HepG2 (cell line): ENCODE data around the gene CCDC18. TPM values are rescaled to one million over a fixed set of nuclear protein-coding genes. Genes with fewer than 3 reads are reported as not detected.

Experiments
- ATAC-seq: fragments of 200-7000 bp; cut with Tn5 transposase; 3 replicates; pipeline ENCODE4 v1.9.1; 2020; ENCODE audit warnings: mild to moderate bottlenecking, moderate library complexity
- BruUV-seq: library from RNA; stranded (reverse); fragments of 400-500 nt; replicated peaks from 2 replicates; lab custom pipeline; 2021; lab: Mats Ljungman, UMichigan
- CTCF ChIA-PET: fragments of 300-600 bp; formaldehyde crosslinking; extraction: SDS; loops from one replicate; lab custom pipeline; 2021; ENCODE audit warnings: low total read pairs, inconsistent platforms, low intra/inter-chr PET ratio; lab: Yijun Ruan, JAX
- POLR2A ChIA-PET: fragments of 350-600 bp; sonication (Branson Sonifier 250); formaldehyde crosslinking; loops from one replicate; lab custom pipeline; 2020; ENCODE audit warnings: antibody characterized with exemption, inconsistent platforms; lab: Yijun Ruan, JAX
- DNase-seq: peaks from one replicate; pipeline ENCODE4 v3.0.0-alpha.2; 2015; ENCODE audit warnings: low spot score
- FAIRE-seq: peaks from 3 replicates; lab custom pipeline; 2011; peaks lifted over from hg19 to GRCh38; lab: Jason Lieb, UNC
- H2AFZ ChIP-seq: one replicate; pipeline ENCODE4 v1.6.1; 2011; ENCODE audit warnings: low read length, inconsistent platforms
- H3K27ac ChIP-seq: fragments of 300-600 bp; 3 replicates; pipeline ENCODE4 v1.8.0; 2011; ENCODE audit warnings: mixed run types, mild to moderate bottlenecking, mixed read lengths, low read length, inconsistent platforms; ENCODE audit not compliant: insufficient read depth; ENCODE audit errors: extremely low read length
- H3K27me3 ChIP-seq, 2 experiments: fragments of 200-600 bp in 1 of 2; 2 replicates in 1 of 2; 3 replicates in 1 of 2; pipeline versions ENCODE4 v1.6.0 to v1.8.0; 2011; ENCODE audit warnings: low read length in 2 of 2, mild to moderate bottlenecking in 2 of 2, moderate library complexity in 2 of 2, inconsistent platforms in 1 of 2; ENCODE audit not compliant: insufficient read depth in 2 of 2, control insufficient read depth in 1 of 2
- H3K36me3 ChIP-seq, 2 experiments: fragments of 200-600 bp in 1 of 2; replicated peaks in 1 of 2; 2 replicates in 1 of 2; 3 replicates in 1 of 2; pipeline versions ENCODE4 v1.5.1 to v1.8.0; 2011; ENCODE audit warnings: low read length in 2 of 2, inconsistent platforms in 1 of 2; ENCODE audit not compliant: insufficient read depth in 2 of 2, control insufficient read depth in 1 of 2
- H3K4me1 ChIP-seq: 2 replicates; pipeline ENCODE4 v1.5.1; 2012; ENCODE audit warnings: low read length, inconsistent platforms; ENCODE audit not compliant: insufficient read depth
- H3K4me2 ChIP-seq: 2 replicates; pipeline ENCODE4 v1.6.0; 2011; ENCODE audit warnings: low read depth, low read length, inconsistent platforms
- H3K4me3 ChIP-seq, 3 experiments: fragments of 200-600 bp in 1 of 3; sonication (generic), shearing (Covaris generic) in 1 of 3; replicated peaks in 1 of 3; 2 replicates each; pipeline ENCODE4 v1.5.1; 2011 to 2016; ENCODE audit warnings: low read length in 3 of 3, inconsistent platforms in 2 of 3, low read depth in 2 of 3, mild to moderate bottlenecking in 2 of 3, control low read depth in 1 of 3, mixed read lengths in 1 of 3; ENCODE audit not compliant: insufficient read depth in 1 of 3
- H3K79me2 ChIP-seq: one replicate; pipeline ENCODE4 v1.6.1; 2011; ENCODE audit warnings: low read length, inconsistent platforms; ENCODE audit not compliant: insufficient read depth
- H3K9ac ChIP-seq: 2 replicates; pipeline ENCODE4 v1.6.0; 2011; ENCODE audit warnings: mild to moderate bottlenecking, low read depth, low read length, inconsistent platforms; ENCODE audit not compliant: insufficient read depth
- H3K9me3 ChIP-seq: 2 replicates; pipeline ENCODE4 v1.5.1; 2012; ENCODE audit warnings: mild to moderate bottlenecking, low read length
- H4K20me1 ChIP-seq: 2 replicates; pipeline ENCODE4 v1.6.0; 2011; ENCODE audit warnings: inconsistent platforms, mild to moderate bottlenecking, low read length, moderate library complexity; ENCODE audit not compliant: insufficient read depth
- ARNTL ChIP-seq: sonication (generic); formaldehyde crosslinking; IDR thresholded peaks from 2 replicates; pipeline ENCODE4 v1.4.0; 2020; ENCODE audit warnings: mild to moderate bottlenecking, missing genetic modification reagents
- FOSL2 ChIP-seq: sonication (generic); formaldehyde crosslinking; IDR thresholded peaks from 2 replicates; pipeline ENCODE4 v1.4.0; 2020; ENCODE audit warnings: missing genetic modification reagents
- HOXA5 ChIP-seq: sonication (generic); formaldehyde crosslinking; IDR thresholded peaks from 2 replicates; pipeline ENCODE4 v1.4.0; 2020; ENCODE audit warnings: missing genetic modification reagents
- KLF6 ChIP-seq: IDR thresholded peaks from 2 replicates; pipeline ENCODE4 v1.8.0; 2016; ENCODE audit warnings: missing biosample characterization, missing genetic modification reagents
- MAZ ChIP-seq, 2 experiments: sonication (generic) in 1 of 2; formaldehyde crosslinking in 1 of 2; IDR thresholded peaks; 2 replicates each; pipeline versions ENCODE4 v1.5.0 to v1.6.1; 2012 to 2020; ENCODE audit warnings: low read depth in 2 of 2, mild to moderate bottlenecking in 2 of 2, borderline replicate concordance in 1 of 2, improper control_type of control experiment in 1 of 2, low read length in 1 of 2, missing genetic modification reagents in 1 of 2, moderate library complexity in 1 of 2
- MTA1 ChIP-seq: sonication (generic); formaldehyde crosslinking; IDR thresholded peaks from 2 replicates; pipeline ENCODE4 v1.4.0; 2020; ENCODE audit warnings: missing genetic modification reagents, mild to moderate bottlenecking, borderline replicate concordance
- MXI1 ChIP-seq: IDR thresholded peaks from 3 replicates; pipeline ENCODE4 v1.6.1; 2012; ENCODE audit warnings: low read depth, low read length, inconsistent platforms, borderline replicate concordance
- PATZ1 ChIP-seq: sonication (generic); formaldehyde crosslinking; IDR thresholded peaks from 2 replicates; pipeline ENCODE4 v1.4.0; 2020; ENCODE audit warnings: missing genetic modification reagents
- RARA ChIP-seq: IDR thresholded peaks from 2 replicates; pipeline ENCODE4 v1.6.1; 2016; ENCODE audit warnings: missing genetic modification reagents, missing compliant biosample characterization
- RXRA ChIP-seq: sonication (generic); formaldehyde crosslinking; IDR thresholded peaks from 2 replicates; pipeline ENCODE4 v1.5.1; 2020; ENCODE audit warnings: missing genetic modification reagents
- SAP130 ChIP-seq: IDR thresholded peaks from 2 replicates; pipeline ENCODE4 v1.6.1; 2016; ENCODE audit warnings: low read depth
- SOX5 ChIP-seq: IDR thresholded peaks from 2 replicates; pipeline ENCODE4 v1.6.1; 2016; ENCODE audit warnings: borderline replicate concordance
- SOX6 ChIP-seq, 2 experiments: fragments of 450-650 bp in 1 of 2; sonication (generic) in 1 of 2; formaldehyde crosslinking in 1 of 2; IDR thresholded peaks; 2 replicates each; pipeline versions ENCODE4 v1.4.0 to v1.6.1; 2017 to 2020; ENCODE audit warnings: antibody characterized with exemption in 1 of 2, mild to moderate bottlenecking in 1 of 2, missing genetic modification reagents in 1 of 2
- TGIF2 ChIP-seq: IDR thresholded peaks from 2 replicates; pipeline ENCODE4 v1.6.1; 2016; ENCODE audit warnings: control low read depth, missing compliant biosample characterization
- ZBTB42 ChIP-seq: sonication (generic); formaldehyde crosslinking; IDR thresholded peaks from 2 replicates; pipeline ENCODE4 v1.5.0; 2020; ENCODE audit warnings: mild to moderate bottlenecking, missing genetic modification reagents
- ZFP62 ChIP-seq: sonication (generic); formaldehyde crosslinking; IDR thresholded peaks from 2 replicates; pipeline ENCODE4 v1.4.0; 2020; ENCODE audit warnings: missing genetic modification reagents
- ZNF160 ChIP-seq: sonication (generic); formaldehyde crosslinking; IDR thresholded peaks from 2 replicates; pipeline ENCODE4 v1.8.0; 2022; ENCODE audit warnings: mild to moderate bottlenecking, inconsistent platforms, missing genetic modification reagents
- ZNF335 ChIP-seq: sonication (generic); formaldehyde crosslinking; IDR thresholded peaks from 2 replicates; pipeline ENCODE4 v1.4.0; 2020; ENCODE audit warnings: missing genetic modification reagents
- WGBS: methylation state at CpG from one replicate; pipeline ENCODE4 v1.1.6; 2017; ENCODE audit warnings: low lambda C conversion rate; 5-methylcytosine and 5-hydroxymethylcytosine counted together
- in situ Hi-C: cut with HindIII; loops from 2 replicates; pipeline ENCODE4 v1.10.0; 2017; ENCODE audit warnings: low pct_unique_long_range_greater_than_20kb; ENCODE audit not compliant: extremely low pct_ligation_motif_present
- intact Hi-C: fragments of 100-400 bp; cut with micrococcal nuclease; formaldehyde crosslinking; loops from one replicate; pipeline ENCODE4 v1.10.0; 2022; ENCODE audit not compliant: unreplicated experiment
- polyA plus RNA-seq, 8 experiments: library from polyadenylated mRNA; depleted of rRNA in 3 of 8; stranded (reverse) in 7 of 8; unstranded in 1 of 8; fragments of >200 nt; fragmentation: Illumina TruSeq in 4 of 8; extraction: Trizol in 4 of 8; gene quantifications; 2 replicates each; pipeline versions ENCODE4 v1.2.1 to v1.2.3, GENCODE V29; 2011 to 2016; ENCODE audit warnings: low read depth in 4 of 8, missing spikeins in 1 of 8, mixed read lengths in 1 of 8; ENCODE audit not compliant: insufficient read depth in 1 of 8
- total RNA-seq, 5 experiments: library from RNA; depleted of rRNA; stranded (reverse); fragments of >200 nt; fragmentation: Illumina TruSeq; extraction: Trizol; gene quantifications; 2 replicates each; pipeline ENCODE4 v1.2.3, GENCODE V29; 2016; ENCODE audit warnings: low read depth in 1 of 5
- TF ChIP-seq, protein P1 (sequence below): IDR thresholded peaks from 2 replicates; pipeline ENCODE4 v1.6.1; 2012; ENCODE audit warnings: inconsistent platforms

CCDC18 gene
- total and polyA plus RNA-seq, 2 of the 13 experiments (the other 11 are each of a cell fraction or from before 2014, with no cell fraction given), result 1.9 to 18.4 TPM

GRCh38 chr1:93177991-93178390, 2.5 kb upstream of the CCDC18 start:
- DNase-seq, result no peak

DNA sequence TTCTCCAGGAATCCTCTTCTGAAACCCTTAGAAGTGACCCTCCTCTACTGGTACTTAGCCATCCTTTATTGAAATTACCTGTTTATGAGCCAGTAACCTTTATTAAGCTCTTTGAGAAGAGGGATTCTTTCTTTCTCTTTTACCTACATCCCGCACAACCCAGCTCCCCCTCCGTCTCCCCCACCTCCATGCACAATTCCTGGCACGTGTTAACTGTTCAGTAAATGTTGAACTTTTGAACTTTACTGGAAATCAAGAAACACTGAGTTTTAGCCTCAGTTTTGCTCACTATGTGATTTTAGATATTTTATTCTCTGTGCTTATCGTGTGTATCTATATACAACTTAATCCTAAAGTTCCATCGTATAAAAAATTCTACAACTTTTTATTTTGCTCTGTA, 2.1 kb upstream of the CCDC18 start:
- Histone ChIP-seq H3K27ac (peak overlapping the region; percentile 95), H3K4me2 (peak overlapping the region; percentile 76), H3K4me3 (peak overlapping the region; percentile 71 to 100 (median 97)), H3K9ac (peak overlapping the region; percentile 90), H3K4me1 (peaks cover 57% of the 10 kb centered on the region), H2AFZ (no peak overlapping the region), H3K36me3 (peaks cover 4 to 9% of the 10 kb centered on the region in 2 experiments; a peak in 3 of 5 replicates), H3K79me2 (peaks cover 81% of the 10 kb centered on the region), H3K9me3 (no peaks in the 10 kb centered on the region), H3K27me3 (no peaks in the 10 kb centered on the region; a peak in 1 of 5 replicates), H4K20me1 (no peaks in the 10 kb centered on the region; the same call in 1 of the 2 replicates)
- no TSS peak for BruUV-seq
- in situ Hi-C loops (no loop called here), intact Hi-C loops (no loop called here)
- FAIRE-seq (peak; percentile 21), DNase-seq (peak; percentile 43), ATAC-seq (no peak)
- POLR2A ChIA-PET, result interaction anchor here (0.7 to 1.6 kb wide), 2 partner anchors 99 to 437 kb away, joined by 3 to 8 read pairs; partner anchors contain the start of gene MTF2
- WGBS, result under 1% methylated on average over 5 of the region's 5 CpGs
- CTCF ChIA-PET, result no interaction called here
- TF ChIP-seq RXRA (CRISPR knock-in tag) (no peak), ZNF335 (no peak), SAP130 (CRISPR knock-in tag) (peak; percentile 72), PATZ1 (CRISPR knock-in tag) (peak; percentile 56), ARNTL (CRISPR knock-in tag) (0 out of 2 replicates have a peak, but pooled peaks have one; percentile 25), MXI1 (peak; percentile 13; the same call in 1 of the 3 replicates), ZNF160 (CRISPR knock-in tag) (no peak), SOX6 (IDR thresholded peaks at IDR 0.05) (no peak), SOX6 (CRISPR knock-in tag; IDR thresholded peaks at IDR 0.05) (peak; percentile 42; the same call in 1 of the 2 replicates), ZFP62 (no peak), HOXA5 (CRISPR knock-in tag) (no peak), TGIF2 (no peak), SOX5 (CRISPR knock-in tag) (peak; percentile 39; the same call in 1 of the 2 replicates), RARA (CRISPR knock-in tag) (peak; percentile 93), MAZ (IDR thresholded peaks at IDR 0.05; ENCODE audit: borderline replicate concordance, low read depth, low read length) (peak; percentile 74; the same call in 1 of the 2 replicates), MAZ (CRISPR knock-in tag; IDR thresholded peaks at IDR 0.05; ENCODE audit: low read depth) (no peak)
- TF ChIP-seq, protein P1, sequence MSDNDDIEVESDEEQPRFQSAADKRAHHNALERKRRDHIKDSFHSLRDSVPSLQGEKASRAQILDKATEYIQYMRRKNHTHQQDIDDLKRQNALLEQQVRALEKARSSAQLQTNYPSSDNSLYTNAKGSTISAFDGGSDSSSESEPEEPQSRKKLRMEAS, result peak; percentile 79

More at GRCh38 chr1:93177991-93178390, 2.5 kb upstream of the CCDC18 start:
- Histone ChIP-seq H3K27me3 (no peaks in the 10 kb centered on the region; a peak in 1 of 5 replicates), H3K4me3 (peak overlapping the region; percentile 71 to 100 (median 97)), H3K36me3 (peaks cover 4 to 9% of the 10 kb centered on the region in 2 experiments; a peak in 3 of 5 replicates), H3K9me3 (no peaks in the 10 kb centered on the region), H3K27ac (peak overlapping the region; percentile 95), H4K20me1 (no peaks in the 10 kb centered on the region; the same call in 1 of the 2 replicates), H3K9ac (peak overlapping the region; percentile 90), H3K79me2 (peaks cover 81% of the 10 kb centered on the region), H3K4me2 (peak overlapping the region; percentile 76), H3K4me1 (peaks cover 57% of the 10 kb centered on the region), H2AFZ (no peak overlapping the region)
- TSS peak; percentile 43 for BruUV-seq
- CTCF ChIA-PET, result no interaction called here
- POLR2A ChIA-PET, result interaction anchor here (0.7 to 1.6 kb wide), 2 partner anchors 99 to 438 kb away, joined by 3 to 8 read pairs; partner anchors contain the start of gene MTF2
- ATAC-seq (no peak), FAIRE-seq (no peak)
- TF ChIP-seq MTA1 (CRISPR knock-in tag) (no peak), ZBTB42 (CRISPR knock-in tag) (no peak), KLF6 (CRISPR knock-in tag) (no peak), SOX5 (CRISPR knock-in tag) (0 out of 2 replicates have a peak, but pooled peaks have one; percentile 4), FOSL2 (CRISPR knock-in tag) (peak; percentile 49)
- intact Hi-C loops (no loop called here), in situ Hi-C loops (no loop called here)
- WGBS, result 3% methylated on average over 4 of the region's 4 CpGs
